Measurements from ENCODE around the gene GCFC2.

DNA sequence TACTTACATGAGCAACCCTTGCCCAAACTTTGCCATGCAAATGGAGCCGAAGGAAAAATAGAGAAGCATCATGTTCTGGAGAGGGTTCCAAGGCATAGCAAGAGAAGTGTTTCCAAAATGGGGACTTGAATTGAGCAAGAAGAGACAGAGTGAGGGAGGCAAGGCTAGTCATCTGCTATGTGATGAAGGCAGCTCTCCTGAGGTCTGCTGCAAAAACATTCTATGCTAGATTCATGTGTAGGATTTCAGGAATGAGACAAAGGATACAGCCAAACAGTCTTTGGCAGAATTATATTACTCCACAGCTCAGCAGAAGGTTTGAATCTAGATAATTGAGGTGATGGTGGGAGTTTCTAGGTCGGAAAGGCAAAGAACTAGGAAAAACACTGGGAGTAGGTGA lies 88.2 kb downstream of the GCFC2 start:
- TF ChIP-seq, protein P1, sequence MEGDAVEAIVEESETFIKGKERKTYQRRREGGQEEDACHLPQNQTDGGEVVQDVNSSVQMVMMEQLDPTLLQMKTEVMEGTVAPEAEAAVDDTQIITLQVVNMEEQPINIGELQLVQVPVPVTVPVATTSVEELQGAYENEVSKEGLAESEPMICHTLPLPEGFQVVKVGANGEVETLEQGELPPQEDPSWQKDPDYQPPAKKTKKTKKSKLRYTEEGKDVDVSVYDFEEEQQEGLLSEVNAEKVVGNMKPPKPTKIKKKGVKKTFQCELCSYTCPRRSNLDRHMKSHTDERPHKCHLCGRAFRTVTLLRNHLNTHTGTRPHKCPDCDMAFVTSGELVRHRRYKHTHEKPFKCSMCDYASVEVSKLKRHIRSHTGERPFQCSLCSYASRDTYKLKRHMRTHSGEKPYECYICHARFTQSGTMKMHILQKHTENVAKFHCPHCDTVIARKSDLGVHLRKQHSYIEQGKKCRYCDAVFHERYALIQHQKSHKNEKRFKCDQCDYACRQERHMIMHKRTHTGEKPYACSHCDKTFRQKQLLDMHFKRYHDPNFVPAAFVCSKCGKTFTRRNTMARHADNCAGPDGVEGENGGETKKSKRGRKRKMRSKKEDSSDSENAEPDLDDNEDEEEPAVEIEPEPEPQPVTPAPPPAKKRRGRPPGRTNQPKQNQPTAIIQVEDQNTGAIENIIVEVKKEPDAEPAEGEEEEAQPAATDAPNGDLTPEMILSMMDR (IDR thresholded peaks at IDR 0.05 in 4 of 5, conservative IDR thresholded peaks at IDR 0.05 in 1 of 5): no peak
- no peak for TF ChIP-seq POLR2A (IDR thresholded peaks at IDR 0.05)

Measured in gastrocnemius medialis (tissue), 4 donors.